Parathyroid adenoma (tissue), 2 donors: ENCODE results near the gene CDIPT.

Source experiments
- H2AFZ ChIP-seq: fragments of 300-600 bp; sonication (generic); one replicate; pipeline ENCODE4 v1.7.0; 2017; ENCODE audit warnings: antibody characterized with exemption, mild to moderate bottlenecking
- H3K27ac ChIP-seq: fragments of 300-600 bp; sonication (generic); one replicate; pipeline ENCODE4 v1.7.0; 2017
- H3K27me3 ChIP-seq: fragments of 300-600 bp; sonication (generic); one replicate; pipeline ENCODE4 v1.7.0; 2017; ENCODE audit warnings: low read length; ENCODE audit not compliant: control insufficient read depth, insufficient read depth
- H3K36me3 ChIP-seq: fragments of 300-600 bp; sonication (generic); one replicate; pipeline ENCODE4 v1.7.0; 2017; ENCODE audit warnings: low read length; ENCODE audit not compliant: control insufficient read depth, insufficient read depth
- H3K4me1 ChIP-seq: fragments of 300-600 bp; sonication (generic); one replicate; pipeline ENCODE4 v1.7.0; 2017; ENCODE audit warnings: control low read depth
- H3K4me2 ChIP-seq: fragments of 300-600 bp; sonication (generic); one replicate; pipeline ENCODE4 v1.7.0; 2017; ENCODE audit warnings: low read length
- H3K4me3 ChIP-seq: fragments of 300-600 bp; sonication (generic); one replicate; pipeline ENCODE4 v1.7.0; 2017; ENCODE audit warnings: low read depth, low read length
- H3K79me2 ChIP-seq: fragments of 300-600 bp; sonication (generic); one replicate; pipeline ENCODE4 v1.7.0; 2017; ENCODE audit warnings: control low read depth
- H3K9ac ChIP-seq: fragments of 300-600 bp; sonication (generic); one replicate; pipeline ENCODE4 v1.7.0; 2017; ENCODE audit warnings: mild to moderate bottlenecking
- H3K9me3 ChIP-seq: fragments of 300-600 bp; sonication (generic); one replicate; pipeline ENCODE4 v1.7.0; 2017; ENCODE audit warnings: low read length; ENCODE audit not compliant: control insufficient read depth
- TF ChIP-seq, protein P1 (sequence below): fragments of 300-600 bp; sonication (generic); IDR thresholded peaks from one replicate; pipeline ENCODE4 v1.7.0; 2017; ENCODE audit warnings: antibody characterized with exemption, mild to moderate bottlenecking
- donor health status: primary hyperparathyroidism.

Gene CDIPT

DNA sequence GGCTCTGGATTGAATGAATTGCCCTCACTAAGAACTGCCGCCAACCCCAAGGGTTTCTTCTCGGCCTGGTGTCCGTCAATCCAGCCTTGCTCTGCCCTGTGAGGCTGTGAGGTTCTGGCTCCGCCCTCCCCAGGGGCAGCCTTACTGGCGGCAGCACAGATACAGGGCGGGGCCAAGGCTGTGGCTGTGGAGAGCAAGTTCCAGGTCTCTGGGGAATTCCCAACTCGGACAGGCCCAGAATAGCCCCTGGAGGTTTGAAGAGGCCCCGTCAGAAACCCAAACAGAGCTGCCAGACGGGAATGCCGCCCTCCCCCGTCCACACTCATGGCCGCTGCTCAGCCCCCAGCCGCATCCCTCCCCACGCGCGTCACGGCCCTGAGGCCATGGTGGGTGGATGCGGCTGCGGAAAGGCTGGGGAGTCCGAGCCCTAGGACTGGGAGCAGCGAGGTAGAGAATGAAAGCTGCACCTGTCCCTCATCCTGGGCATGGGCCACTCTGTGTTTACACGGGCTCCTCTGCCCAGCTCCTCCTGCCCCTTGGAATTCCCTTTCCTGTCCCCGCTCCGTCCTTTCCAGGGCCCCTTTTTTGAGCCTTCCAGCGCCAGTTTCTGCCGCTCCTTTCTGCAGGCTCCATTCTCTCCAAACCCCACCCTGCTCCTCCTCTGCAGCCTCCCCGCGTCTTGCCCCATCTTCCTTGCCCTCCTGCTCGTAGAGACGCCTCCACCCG lies 51.7 kb downstream of the CDIPT start:
- peak overlapping the region; percentile 89 for H3K4me2 ChIP-seq
- H3K27me3 ChIP-seq, result no peaks in the 10 kb centered on the region
- no peaks in the 10 kb centered on the region for H3K36me3 ChIP-seq
- H3K4me3 ChIP-seq, result peak overlapping the region; percentile 53
- H3K9ac ChIP-seq, result peak overlapping the region; percentile 57
- H3K9me3 ChIP-seq, result no peaks in the 10 kb centered on the region
- H3K79me2 ChIP-seq, result peaks cover 6% of the 10 kb centered on the region
- TF ChIP-seq, protein P1, sequence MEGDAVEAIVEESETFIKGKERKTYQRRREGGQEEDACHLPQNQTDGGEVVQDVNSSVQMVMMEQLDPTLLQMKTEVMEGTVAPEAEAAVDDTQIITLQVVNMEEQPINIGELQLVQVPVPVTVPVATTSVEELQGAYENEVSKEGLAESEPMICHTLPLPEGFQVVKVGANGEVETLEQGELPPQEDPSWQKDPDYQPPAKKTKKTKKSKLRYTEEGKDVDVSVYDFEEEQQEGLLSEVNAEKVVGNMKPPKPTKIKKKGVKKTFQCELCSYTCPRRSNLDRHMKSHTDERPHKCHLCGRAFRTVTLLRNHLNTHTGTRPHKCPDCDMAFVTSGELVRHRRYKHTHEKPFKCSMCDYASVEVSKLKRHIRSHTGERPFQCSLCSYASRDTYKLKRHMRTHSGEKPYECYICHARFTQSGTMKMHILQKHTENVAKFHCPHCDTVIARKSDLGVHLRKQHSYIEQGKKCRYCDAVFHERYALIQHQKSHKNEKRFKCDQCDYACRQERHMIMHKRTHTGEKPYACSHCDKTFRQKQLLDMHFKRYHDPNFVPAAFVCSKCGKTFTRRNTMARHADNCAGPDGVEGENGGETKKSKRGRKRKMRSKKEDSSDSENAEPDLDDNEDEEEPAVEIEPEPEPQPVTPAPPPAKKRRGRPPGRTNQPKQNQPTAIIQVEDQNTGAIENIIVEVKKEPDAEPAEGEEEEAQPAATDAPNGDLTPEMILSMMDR, result no peak
- H2AFZ ChIP-seq, result peak overlapping the region; percentile 86
- peak overlapping the region; percentile 95 for H3K27ac ChIP-seq
- H3K4me1 ChIP-seq, result peaks cover 27% of the 10 kb centered on the region

DNA sequence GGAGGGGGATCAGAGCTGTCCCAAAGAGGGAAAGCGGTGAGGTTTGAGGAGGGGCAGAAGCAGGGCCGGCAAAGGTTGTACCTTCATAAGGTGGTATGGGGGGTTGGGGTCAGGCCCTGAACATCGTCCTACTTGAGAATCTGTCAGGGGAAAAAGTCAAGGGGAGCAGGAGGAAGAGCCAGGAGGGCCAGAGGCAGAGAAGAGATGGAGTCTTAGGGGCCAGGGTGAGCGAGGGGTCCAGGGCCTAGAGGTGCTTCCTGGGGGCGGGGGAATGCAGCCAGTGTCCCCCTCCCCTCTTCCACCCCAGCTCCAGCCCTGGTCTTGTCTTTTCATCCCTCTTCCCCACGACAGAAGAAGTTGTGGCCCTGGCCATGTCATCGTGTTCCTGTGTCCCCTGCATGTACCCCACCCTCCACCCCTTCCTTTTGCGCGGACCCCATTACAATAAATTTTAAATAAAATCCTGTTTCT lies 52.3 kb downstream of the CDIPT start:
- Histone ChIP-seq H3K4me1 (peaks cover 27% of the 10 kb centered on the region), H3K27ac (peak overlapping the region; percentile 95), H3K9ac (no peak overlapping the region), H3K4me2 (peak overlapping the region; percentile 89), H3K9me3 (no peaks in the 10 kb centered on the region), H2AFZ (peak overlapping the region; percentile 86), H3K36me3 (no peaks in the 10 kb centered on the region), H3K27me3 (no peaks in the 10 kb centered on the region), H3K4me3 (peak overlapping the region; percentile 53), H3K79me2 (peaks cover 6% of the 10 kb centered on the region)
- TF ChIP-seq, protein P1, result no peak

DNA sequence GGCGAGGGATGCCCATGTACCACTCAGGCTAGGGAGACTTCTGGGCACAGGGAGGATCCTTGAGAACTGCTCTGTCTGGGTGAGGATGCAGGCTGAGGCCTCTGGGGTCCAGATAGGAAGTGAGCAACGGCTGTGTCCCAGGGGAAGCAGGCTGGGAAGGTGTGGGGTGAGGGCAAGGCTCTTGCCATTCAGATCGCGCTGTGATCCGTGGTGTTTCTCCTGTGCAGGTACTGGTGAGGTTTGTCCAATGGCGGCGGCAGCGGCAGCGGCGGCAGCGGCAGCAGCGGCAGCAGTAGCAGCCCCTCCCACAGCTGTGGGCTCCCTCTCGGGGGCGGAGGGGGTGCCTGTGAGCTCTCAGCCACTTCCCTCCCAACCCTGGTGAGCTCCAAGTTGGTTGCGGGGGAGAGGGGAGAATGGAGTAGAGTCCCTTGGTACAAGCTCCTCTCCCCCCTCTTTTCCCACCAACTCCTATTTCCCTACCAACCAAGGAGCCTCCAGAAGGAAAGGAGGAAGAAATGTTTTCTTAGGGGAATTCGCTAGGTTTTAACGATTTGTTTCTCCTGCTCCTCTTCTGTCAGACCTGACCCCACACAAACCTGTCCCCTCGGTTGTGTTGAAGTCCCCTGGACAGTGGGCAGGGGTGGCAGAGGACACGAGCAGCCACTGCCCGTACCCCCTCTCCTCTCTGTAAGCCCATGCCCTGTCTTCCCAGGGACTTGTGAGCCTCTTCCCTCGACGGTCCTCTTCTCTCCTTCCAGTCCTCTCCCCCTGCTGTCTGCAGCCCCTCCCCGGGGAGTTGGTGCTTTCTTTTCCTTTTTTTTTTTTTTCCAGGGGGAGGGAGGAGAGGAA lies 53.0 kb downstream of the CDIPT start:
- Histone ChIP-seq H3K36me3 (no peaks in the 10 kb centered on the region), H3K27ac (peak overlapping the region; percentile 95), H3K9ac (no peak overlapping the region), H3K4me2 (no peak overlapping the region), H3K27me3 (no peaks in the 10 kb centered on the region), H3K4me3 (no peak overlapping the region), H2AFZ (no peak overlapping the region), H3K9me3 (no peaks in the 10 kb centered on the region), H3K79me2 (peaks cover 6% of the 10 kb centered on the region), H3K4me1 (peaks cover 25% of the 10 kb centered on the region)
- TF ChIP-seq, protein P1, result no peak

DNA sequence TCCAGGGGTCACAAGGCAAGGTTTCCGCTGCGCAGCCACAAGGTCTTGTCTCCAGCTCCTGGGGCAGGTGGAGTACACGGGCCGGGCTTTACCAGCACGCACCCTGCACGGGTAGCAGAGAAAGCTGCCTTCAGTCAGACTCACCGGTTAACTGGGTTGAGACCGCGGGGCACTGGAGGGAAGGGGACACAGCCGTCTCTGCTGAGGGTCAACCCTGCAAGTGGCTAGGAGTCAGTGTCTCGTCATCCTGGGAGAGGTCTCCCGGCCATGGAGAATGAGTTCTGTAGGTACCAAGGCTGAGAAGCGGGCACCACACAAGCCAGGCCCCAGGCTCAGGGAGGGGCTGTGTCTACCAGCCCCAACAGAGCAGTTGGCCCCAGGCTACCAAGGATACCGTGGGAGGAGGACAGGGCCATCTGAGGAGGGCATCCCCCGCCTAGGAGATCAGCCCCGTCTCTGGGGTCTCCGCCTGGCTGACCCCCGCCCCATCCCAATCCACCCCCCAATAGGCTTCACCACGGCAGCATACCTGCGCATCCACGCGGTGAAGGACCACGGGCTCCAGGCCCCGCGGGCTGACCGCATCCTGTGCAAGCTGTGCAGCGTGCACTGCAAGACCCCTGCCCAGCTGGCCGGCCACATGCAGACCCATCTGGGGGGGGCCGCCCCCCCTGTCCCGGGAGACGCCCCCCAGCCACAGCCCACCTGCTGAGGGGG lies 53.8 kb downstream of the CDIPT start:
- Histone ChIP-seq H2AFZ (no peak overlapping the region), H3K27me3 (no peaks in the 10 kb centered on the region), H3K36me3 (no peaks in the 10 kb centered on the region), H3K4me2 (no peak overlapping the region), H3K27ac (peak overlapping the region; percentile 82), H3K79me2 (peaks cover 3% of the 10 kb centered on the region), H3K4me3 (no peak overlapping the region), H3K4me1 (peaks cover 28% of the 10 kb centered on the region), H3K9me3 (no peaks in the 10 kb centered on the region), H3K9ac (no peak overlapping the region)
- TF ChIP-seq, protein P1, result no peak
